ENCODE measurements around the gene B3GALT5. TPM values are rescaled to one million over a fixed set of nuclear protein-coding genes. Genes with fewer than 3 reads are reported as not detected.
"Not testable (repeated sequence)": the region's sequence is repeated elsewhere in the genome, so short reads cannot be mapped to it uniquely, and the experiment has no call there.

B3GALT5 gene
- total RNA-seq: not detected

GRCh38 chr21:39612233-39613040 is at the start of gene B3GALT5:
TSS of gene B3GALT5 (plus strand) at chr21:39612940. CDS start at chr21:39660560, 47,620 bp downstream.
- DNase-seq: no peak
- CTCF ChIA-PET: no interaction called here
- Mint-ChIP-seq H3K9me3 (no peaks in the 10 kb centered on the region), H3K4me1 (ENCODE audit: low read depth) (peaks cover 6% of the 10 kb centered on the region), H3K27ac (no peak within 1 kb of the TSS), H3K36me3 (no peaks in the 10 kb centered on the region), H3K27me3 (peaks cover 26% of the 10 kb centered on the region), H3K4me3 (no peak within 1 kb of the TSS)
- intact Hi-C loops (cut with micrococcal nuclease): no loop called here
- POLR2A ChIA-PET: no interaction called here

GRCh38 chr21:39564200-39564599 is 48.5 kb upstream of the B3GALT5 start:
- Mint-ChIP-seq H3K36me3 (no peaks in the 10 kb centered on the region), H3K9me3 (no peaks in the 10 kb centered on the region), H3K27me3 (no peaks in the 10 kb centered on the region), H3K4me1 (ENCODE audit: low read depth) (no peaks in the 10 kb centered on the region), H3K4me3 (no peak overlapping the region), H3K27ac (no peak overlapping the region)
- CTCF ChIA-PET: no interaction called here
- intact Hi-C loops (cut with micrococcal nuclease): no loop called here
- POLR2A ChIA-PET: no interaction called here
- DNase-seq: no peak

GRCh38 chr21:39567180-39567972 is 45.4 kb upstream of the B3GALT5 start:
- peaks cover 1% of the 10 kb centered on the region for H3K27me3 Mint-ChIP-seq
- H3K4me3 Mint-ChIP-seq: no peak overlapping the region
- H3K4me1 Mint-ChIP-seq (ENCODE audit: low read depth): no peaks in the 10 kb centered on the region
- intact Hi-C loops (cut with micrococcal nuclease): no loop called here
- no peak overlapping the region for H3K27ac Mint-ChIP-seq
- no peak for DNase-seq
- CTCF ChIA-PET: no interaction called here
- POLR2A ChIA-PET: interaction anchor here (0.6 kb wide), 1 partner anchor 23 kb away, joined by 5 read pairs; no protein-coding TSS in a partner anchor
- no peaks in the 10 kb centered on the region for H3K9me3 Mint-ChIP-seq
- no peaks in the 10 kb centered on the region for H3K36me3 Mint-ChIP-seq

GRCh38 chr21:39568361-39568760 is 44.4 kb upstream of the B3GALT5 start:
- no peaks in the 10 kb centered on the region for H3K4me1 Mint-ChIP-seq (ENCODE audit: low read depth)
- H3K4me3 Mint-ChIP-seq: no peak overlapping the region
- H3K36me3 Mint-ChIP-seq: no peaks in the 10 kb centered on the region
- peaks cover 7% of the 10 kb centered on the region for H3K27me3 Mint-ChIP-seq
- ChIA-PET CTCF (no interaction called here), POLR2A (interaction anchor here (0.6 kb wide), 1 partner anchor 24 kb away, joined by 5 read pairs; no protein-coding TSS in a partner anchor)
- DNase-seq: no peak
- intact Hi-C loops (cut with micrococcal nuclease): no loop called here
- no peak overlapping the region for H3K27ac Mint-ChIP-seq
- H3K9me3 Mint-ChIP-seq: no peaks in the 10 kb centered on the region

- POLR2A ChIA-PET: no interaction called here
- CTCF ChIA-PET: no interaction called here
- no peak for DNase-seq
- Mint-ChIP-seq H3K27me3 (peaks cover 16% of the 10 kb centered on the region), H3K4me3 (no peak overlapping the region), H3K9me3 (no peaks in the 10 kb centered on the region), H3K36me3 (no peaks in the 10 kb centered on the region), H3K27ac (no peak overlapping the region), H3K4me1 (ENCODE audit: low read depth) (no peaks in the 10 kb centered on the region)
- intact Hi-C loops (cut with micrococcal nuclease): no loop called here
Observed at GRCh38 chr21:39575775-39576174, 37.0 kb upstream of the B3GALT5 start.

GRCh38 chr21:39576518-39577128 is 36.1 kb upstream of the B3GALT5 start:
- H3K27me3 Mint-ChIP-seq: peaks cover 16% of the 10 kb centered on the region
- no peaks in the 10 kb centered on the region for H3K9me3 Mint-ChIP-seq
- no peaks in the 10 kb centered on the region for H3K36me3 Mint-ChIP-seq
- ChIA-PET POLR2A (no interaction called here), CTCF (no interaction called here)
- intact Hi-C loops (cut with micrococcal nuclease): no loop called here
- H3K4me1 Mint-ChIP-seq (ENCODE audit: low read depth): no peaks in the 10 kb centered on the region
- H3K27ac Mint-ChIP-seq: no peak overlapping the region
- H3K4me3 Mint-ChIP-seq: no peak overlapping the region
- DNase-seq: no peak

GRCh38 chr21:39579734-39580332 is 32.9 kb upstream of the B3GALT5 start:
- ChIA-PET CTCF (no interaction called here), POLR2A (no interaction called here)
- no peaks in the 10 kb centered on the region for H3K36me3 Mint-ChIP-seq

GRCh38 chr21:39580744-39581143 is 32.0 kb upstream of the B3GALT5 start:
- ChIA-PET CTCF (no interaction called here), POLR2A (no interaction called here)
- Mint-ChIP-seq H3K27ac (no peak overlapping the region), H3K4me1 (ENCODE audit: low read depth) (no peaks in the 10 kb centered on the region), H3K36me3 (no peaks in the 10 kb centered on the region), H3K9me3 (no peaks in the 10 kb centered on the region), H3K27me3 (peaks cover 6% of the 10 kb centered on the region), H3K4me3 (no peak overlapping the region)
- intact Hi-C loops (cut with micrococcal nuclease): no loop called here
- DNase-seq: no peak

More at GRCh38 chr21:39579734-39580332, 32.9 kb upstream of the B3GALT5 start:
- Mint-ChIP-seq H3K27ac (no peak overlapping the region), H3K27me3 (peaks cover 10% of the 10 kb centered on the region), H3K9me3 (no peaks in the 10 kb centered on the region), H3K4me1 (ENCODE audit: low read depth) (no peaks in the 10 kb centered on the region), H3K4me3 (no peak overlapping the region)
- intact Hi-C loops (cut with micrococcal nuclease): no loop called here
- DNase-seq: no peak

GRCh38 chr21:39581414-39581813 is 31.3 kb upstream of the B3GALT5 start:
- H3K36me3 Mint-ChIP-seq: no peaks in the 10 kb centered on the region
- POLR2A ChIA-PET: no interaction called here
- intact Hi-C loops (cut with micrococcal nuclease): no loop called here

GRCh38 chr21:39582749-39583148 is 30.0 kb upstream of the B3GALT5 start:
- POLR2A ChIA-PET: no interaction called here
- no peaks in the 10 kb centered on the region for H3K4me1 Mint-ChIP-seq (ENCODE audit: low read depth)
- no peaks in the 10 kb centered on the region for H3K36me3 Mint-ChIP-seq
- no peak overlapping the region for H3K4me3 Mint-ChIP-seq
- no peak for DNase-seq
- CTCF ChIA-PET: no interaction called here
- peaks cover 2% of the 10 kb centered on the region for H3K9me3 Mint-ChIP-seq
- intact Hi-C loops (cut with micrococcal nuclease): no loop called here
- H3K27me3 Mint-ChIP-seq: peaks cover 6% of the 10 kb centered on the region
- H3K27ac Mint-ChIP-seq: no peak overlapping the region

More at GRCh38 chr21:39581414-39581813, 31.3 kb upstream of the B3GALT5 start:
- CTCF ChIA-PET: no interaction called here
- Mint-ChIP-seq H3K4me1 (ENCODE audit: low read depth) (no peaks in the 10 kb centered on the region), H3K9me3 (no peaks in the 10 kb centered on the region), H3K27ac (no peak overlapping the region), H3K4me3 (no peak overlapping the region), H3K27me3 (peaks cover 6% of the 10 kb centered on the region)
- no peak for DNase-seq

GRCh38 chr21:39583586-39583985 is 29.2 kb upstream of the B3GALT5 start:
- H3K36me3 Mint-ChIP-seq; CTCF ChIA-PET; H3K27me3 Mint-ChIP-seq; intact Hi-C loops (cut with micrococcal nuclease); H3K9me3 Mint-ChIP-seq; POLR2A ChIA-PET; H3K4me3 Mint-ChIP-seq; H3K4me1 Mint-ChIP-seq (ENCODE audit: low read depth); H3K27ac Mint-ChIP-seq; DNase-seq: not testable (repeated sequence)

- Mint-ChIP-seq H3K9me3 (peaks cover 5% of the 10 kb centered on the region), H3K27me3 (peaks cover 3% of the 10 kb centered on the region)
- POLR2A ChIA-PET: no interaction called here
Observed at GRCh38 chr21:39587376-39587775, 25.4 kb upstream of the B3GALT5 start.

More at GRCh38 chr21:39587376-39587775, 25.4 kb upstream of the B3GALT5 start:
- H3K4me3 Mint-ChIP-seq: no peak overlapping the region
- DNase-seq: no peak
- intact Hi-C loops (cut with micrococcal nuclease): no loop called here
- no peaks in the 10 kb centered on the region for H3K36me3 Mint-ChIP-seq
- H3K4me1 Mint-ChIP-seq (ENCODE audit: low read depth): no peaks in the 10 kb centered on the region
- CTCF ChIA-PET: no interaction called here
- no peak overlapping the region for H3K27ac Mint-ChIP-seq

All from activated CD4-positive, alpha-beta memory T cell treated with anti-CD3 and anti-CD28 coated beads for 36 hours (primary cell).